ENCODE data around the gene MYADML2.
"Not testable (repeated sequence)": the region's sequence is repeated elsewhere in the genome, so short reads cannot be mapped to it uniquely, and the experiment has no call there.

Gene MYADML2

GRCh38 chr17:81923302-81924260 is 23.5 kb downstream of the MYADML2 start:
- DNase-seq: peak; percentile 95

GRCh38 chr17:81922566-81923301 is 24.3 kb downstream of the MYADML2 start:
- DNase-seq: no peak

DNA sequence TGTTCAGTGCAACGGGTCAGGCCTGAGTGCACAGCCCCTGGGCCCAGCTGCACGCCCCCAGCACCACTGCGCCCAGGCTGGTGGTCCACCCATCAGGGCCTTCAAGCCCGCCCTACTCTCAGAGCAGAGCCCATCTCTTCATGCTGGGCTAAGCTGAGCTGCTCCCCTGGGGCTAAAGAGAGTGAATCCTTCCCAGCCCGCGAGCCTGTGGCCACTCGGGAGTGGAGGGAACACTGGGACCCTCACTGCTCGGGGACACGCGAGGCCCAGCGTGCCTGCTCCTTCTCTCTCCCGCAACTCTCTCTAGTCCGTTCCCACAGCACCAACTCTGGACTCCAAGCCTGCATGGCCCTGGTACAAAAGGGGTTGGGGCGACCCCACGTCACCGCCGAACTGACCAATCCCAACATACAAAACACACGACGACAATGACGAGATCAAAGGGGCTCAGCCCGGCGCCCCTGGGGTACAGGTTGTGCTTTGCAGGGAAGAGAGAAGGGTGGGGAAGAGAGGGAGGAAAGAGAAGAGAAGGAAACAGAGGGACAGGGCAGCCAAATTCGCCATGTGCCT is 25.0 kb downstream of the MYADML2 start:
- no peak for DNase-seq

DNA sequence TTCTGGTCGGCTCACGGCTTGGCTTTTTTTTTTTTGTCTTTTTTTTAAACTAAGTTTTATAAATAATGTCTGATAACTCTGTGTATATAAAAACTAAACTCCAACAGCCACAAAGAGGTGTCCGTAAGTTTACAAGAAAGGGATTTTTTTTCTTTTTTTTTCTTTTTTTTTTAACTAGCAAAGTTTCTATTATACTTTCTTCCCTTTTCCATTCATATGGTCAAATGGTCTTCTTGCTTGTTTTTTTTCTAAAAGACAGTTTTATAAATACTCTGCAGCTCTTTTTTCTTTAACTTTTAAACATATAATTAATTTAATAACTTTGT is 25.5 kb downstream of the MYADML2 start:
- no peak for DNase-seq

GRCh38 chr17:81920612-81921536 is 26.2 kb downstream of the MYADML2 start:
- no peak for DNase-seq

DNA sequence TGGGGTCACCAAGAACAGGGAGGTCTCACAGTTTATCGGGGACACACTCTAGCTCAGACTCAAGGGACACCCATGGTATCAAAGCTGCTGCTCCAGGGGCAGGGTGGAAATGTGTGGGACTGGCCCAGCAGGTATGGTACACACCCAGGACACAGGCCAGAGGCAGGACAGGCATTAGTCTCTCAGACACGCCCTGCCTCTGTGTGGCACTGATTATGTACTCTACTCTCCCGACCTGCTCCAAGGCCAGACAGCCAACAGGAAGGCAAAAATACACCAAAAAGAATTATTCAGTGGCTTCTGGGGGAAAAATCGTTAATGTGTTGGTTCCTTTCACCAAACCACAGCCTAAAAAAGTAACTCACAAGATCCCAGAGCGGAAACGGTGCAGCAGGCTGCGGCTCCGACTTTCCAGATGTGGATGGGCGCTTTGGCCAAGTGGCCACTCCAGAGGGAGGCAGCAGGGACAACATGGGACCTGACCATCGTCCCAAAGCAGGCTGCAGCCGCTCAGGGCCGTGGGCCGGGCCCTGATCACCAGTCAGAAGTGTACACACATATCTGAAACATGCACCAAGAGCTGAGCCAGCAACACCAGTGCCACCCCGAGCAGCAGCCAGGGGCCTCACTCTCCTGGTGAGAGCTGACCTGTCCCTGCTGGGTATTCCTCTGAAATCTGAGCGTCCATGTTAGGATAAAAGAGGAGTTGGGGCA is 28.0 kb downstream of the MYADML2 start:
- DNase-seq: peak; percentile 19

- not testable (repeated sequence) for DNase-seq
These were observed 28.7 kb downstream of the MYADML2 start for GRCh38 chr17:81918333-81918669.

DNA sequence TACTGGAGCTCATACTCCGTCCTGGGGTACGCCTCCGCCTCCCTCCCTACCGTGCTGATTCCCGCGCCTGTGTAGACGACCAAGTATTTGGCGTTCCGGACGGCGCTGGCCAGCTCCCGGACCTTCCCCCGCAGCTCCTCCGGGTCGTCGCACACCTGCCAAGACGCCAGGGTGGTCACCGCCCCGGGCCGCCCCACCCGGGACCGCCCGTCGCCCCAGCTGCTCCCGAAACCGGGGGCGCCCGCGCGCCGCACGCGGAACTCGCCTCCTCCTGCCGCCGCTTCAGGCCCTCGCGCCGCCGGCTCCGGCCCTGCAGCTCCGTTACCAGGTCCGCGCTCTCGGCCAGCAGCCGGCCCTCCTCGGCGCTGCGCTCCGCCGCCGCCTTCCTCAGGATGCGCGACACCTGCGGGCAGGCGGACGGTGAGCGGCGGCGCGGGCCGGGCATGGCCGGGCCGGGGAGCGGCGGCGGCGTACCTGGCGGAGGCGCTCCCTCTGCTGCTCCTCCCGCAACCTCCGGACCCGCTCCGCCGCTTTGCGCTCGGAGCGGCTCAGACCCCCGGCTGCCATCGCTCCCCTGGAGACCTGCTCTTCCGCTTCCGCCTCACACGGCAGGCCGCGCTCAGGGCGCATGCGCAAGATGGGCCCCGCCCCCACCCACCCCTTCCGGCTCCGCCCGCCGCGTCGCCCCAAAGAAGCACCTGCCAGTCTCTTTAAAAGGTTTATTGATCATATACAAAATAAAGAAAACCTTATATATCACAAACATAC is 29.3 kb downstream of the MYADML2 start, which contains the start of gene SIRT7:
Gene SIRT7 (minus strand): TSS at position 612 of the 768 bp plus-strand sequence. CDS start 45 bp downstream, at position 567.
- peak; percentile 92 for DNase-seq

- DNase-seq: peak; percentile 17
These were observed 30.6 kb downstream of the MYADML2 start for GRCh38 chr17:81916234-81917001.

DNA sequence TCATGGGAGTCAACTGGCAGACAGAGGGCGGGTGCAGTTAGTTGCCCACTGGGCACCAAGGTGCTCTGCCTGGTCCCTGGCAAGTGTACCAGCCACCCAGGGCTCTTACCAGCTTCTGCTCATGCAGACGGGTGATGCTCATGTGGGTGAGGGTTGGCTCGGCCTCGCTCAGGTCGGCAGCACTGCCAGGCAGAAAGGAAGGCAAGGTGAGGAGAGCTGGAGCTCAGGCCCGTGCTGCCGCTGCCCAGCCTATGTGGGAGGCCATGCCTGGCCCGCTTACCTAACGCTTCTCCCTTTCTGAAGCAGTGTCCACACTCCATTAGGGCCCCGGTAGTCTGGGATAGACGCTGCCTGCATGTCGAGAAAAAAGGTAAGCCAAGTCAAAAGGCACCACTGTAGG is 31.7 kb downstream of the MYADML2 start:
- no peak for DNase-seq

- DNase-seq: no peak
These were observed 32.8 kb downstream of the MYADML2 start for GRCh38 chr17:81914103-81914850.

DNA sequence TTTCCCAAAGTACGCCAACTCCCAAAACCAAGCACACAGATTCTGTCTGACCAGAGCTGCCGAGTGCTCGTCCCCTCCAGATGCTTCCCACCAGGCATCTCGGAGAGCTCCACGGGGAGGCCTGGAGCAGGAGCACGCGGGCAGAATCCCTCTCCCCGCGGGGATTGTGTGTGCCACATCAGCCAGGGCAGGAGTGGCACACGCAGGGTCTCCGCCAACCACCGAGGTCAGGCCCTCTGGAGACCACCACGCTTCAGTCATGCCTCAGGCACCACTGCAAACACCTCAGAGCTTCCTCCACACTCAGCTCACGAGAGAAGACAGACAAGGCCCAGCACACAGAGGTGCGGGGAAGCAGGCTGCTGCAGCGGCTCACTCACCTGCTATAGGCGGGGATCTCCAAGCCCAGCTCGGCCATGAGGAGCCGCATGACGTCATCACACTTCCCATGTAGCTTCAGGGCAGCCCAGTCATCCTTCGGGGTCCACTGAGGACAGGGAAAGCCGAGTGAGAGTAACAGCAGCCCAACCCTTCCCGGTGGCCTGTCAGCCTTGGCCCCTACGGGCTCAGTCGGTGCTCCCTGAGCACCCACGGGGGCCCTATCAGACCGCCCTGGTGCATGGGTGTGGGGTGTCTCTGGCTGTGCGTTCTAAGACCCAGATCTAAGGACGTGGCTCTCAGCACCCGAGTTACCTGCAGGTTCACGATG is 33.5 kb downstream of the MYADML2 start:
- no peak for DNase-seq

GRCh38 chr17:81912441-81913309 is 34.4 kb downstream of the MYADML2 start:
- DNase-seq: no peak

DNA sequence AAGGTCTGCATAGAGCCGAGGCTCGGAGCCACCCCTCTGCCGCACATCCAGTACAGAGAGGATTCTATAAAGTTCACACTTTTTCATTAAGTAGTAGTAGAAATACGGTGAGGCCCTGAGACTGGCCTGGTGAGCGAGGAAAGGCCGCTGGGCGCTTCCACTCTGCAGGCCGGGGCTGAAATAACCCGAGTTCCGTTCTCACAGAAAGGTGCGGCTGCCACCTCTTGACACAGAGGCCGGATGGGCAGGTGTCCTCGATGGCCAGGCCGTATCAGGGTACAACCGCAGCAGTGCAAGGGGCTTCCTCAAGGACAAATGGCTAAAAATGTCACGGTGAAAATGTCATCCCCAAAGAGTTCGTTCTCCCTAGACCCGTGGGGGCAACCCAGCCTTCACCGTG is 35.1 kb downstream of the MYADML2 start:
- DNase-seq: no peak

DNA sequence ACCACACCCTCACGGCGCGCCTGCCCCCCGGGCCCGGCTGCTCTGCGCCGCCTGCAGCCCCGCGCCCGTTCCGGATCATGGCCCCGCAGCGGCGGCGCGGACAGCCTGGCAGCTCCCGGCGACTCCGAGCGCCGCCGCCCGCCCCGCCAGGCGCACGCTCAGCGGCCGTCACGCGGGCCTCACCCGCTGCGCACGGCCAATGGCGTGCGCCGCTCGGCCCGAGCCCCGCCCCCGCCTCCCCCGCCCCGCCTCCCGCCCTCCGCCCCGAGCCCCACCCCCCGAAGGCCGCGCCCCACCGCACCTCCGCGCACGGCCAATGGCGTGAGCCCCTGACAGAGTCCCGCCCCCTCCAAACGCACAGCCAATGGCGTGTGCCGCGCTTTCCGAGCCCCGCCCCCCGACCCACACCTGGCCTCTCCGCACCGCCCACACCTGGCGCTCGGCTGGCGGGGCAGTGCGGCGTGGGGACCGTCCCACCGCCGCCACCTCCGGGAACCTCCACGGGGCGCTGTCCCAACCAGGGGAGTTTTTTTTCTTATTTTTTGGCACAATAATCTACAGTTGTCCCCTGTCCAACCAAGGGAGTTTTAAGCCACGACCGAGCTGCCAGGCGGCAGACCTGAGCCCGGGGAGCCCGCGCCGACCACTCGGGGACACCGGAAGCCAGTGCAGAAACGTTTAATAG is 35.6 kb downstream of the MYADML2 start, which contains the start of gene PCYT2:
Gene PCYT2 (minus strand): TSS at position 123 of the 685 bp plus-strand sequence. CDS start 44 bp downstream, at position 79.
- DNase-seq: peak; percentile 88

DNA sequence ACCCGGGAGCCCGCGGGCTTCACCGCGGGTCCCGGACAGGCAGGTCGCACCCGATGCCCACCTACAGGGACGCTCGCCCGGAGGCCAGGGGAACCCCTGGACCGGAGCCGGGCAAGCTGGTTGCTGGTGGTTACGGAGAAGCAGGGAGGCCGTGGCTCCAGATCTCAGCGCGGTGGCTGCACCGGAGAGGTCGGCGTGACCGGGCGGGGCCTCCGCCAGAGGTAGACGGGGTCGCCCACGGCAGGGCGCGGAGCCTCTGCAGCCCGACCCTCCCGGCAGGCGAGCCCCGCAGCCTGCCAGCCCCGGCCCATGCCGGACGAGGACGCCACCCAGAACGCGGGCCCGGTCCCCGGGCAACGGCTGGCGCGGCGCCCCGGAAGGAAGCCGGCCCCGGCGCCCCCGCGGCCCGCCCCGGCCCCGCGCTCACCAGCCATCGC is 36.2 kb downstream of the MYADML2 start:
- DNase-seq: peak; percentile 49
